Forelimb muscle (tissue), 1 donor: ENCODE measurements around the gene HIBADH. TPM values are rescaled to one million over a fixed set of nuclear protein-coding genes. Genes with fewer than 3 reads are reported as not detected.
"Not testable (repeated sequence)": the region's sequence is repeated elsewhere in the genome, so short reads cannot be mapped to it uniquely, and the experiment has no call there.

ENCODE experiments used
- DNase-seq: peaks from one replicate; pipeline ENCODE4 v3.0.0-alpha.2; 2013; ENCODE audit warnings: low read depth
- polyA plus RNA-seq: library from polyadenylated mRNA; unstranded; fragments of 120-200 nt; gene quantifications from one replicate; pipeline ENCODE4 v1.2.1, GENCODE V29; 2013; ENCODE audit not compliant: insufficient read length

Gene HIBADH
- polyA plus RNA-seq, 1 donor = 24.9 TPM

DNA sequence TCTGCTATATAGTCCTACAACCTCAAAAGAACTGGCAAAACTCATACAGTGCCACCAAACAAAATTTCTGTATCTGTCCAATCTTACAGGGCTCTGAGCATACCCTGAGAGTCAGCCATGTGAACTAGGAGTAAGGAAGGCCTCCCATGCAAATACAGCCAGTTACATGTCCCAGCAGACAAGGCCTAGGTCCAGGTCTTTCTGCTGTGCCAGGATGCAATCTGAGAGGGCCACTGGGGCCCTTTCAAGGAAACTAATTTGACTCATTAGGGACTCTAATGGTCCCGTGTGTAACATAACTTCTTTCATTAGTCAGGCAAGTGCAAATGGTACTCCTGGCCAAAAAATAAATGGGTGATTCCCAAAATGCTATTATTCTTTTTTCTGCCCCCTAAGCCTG lies 17.9 kb upstream of the HIBADH start:
- no peak for DNase-seq

DNA sequence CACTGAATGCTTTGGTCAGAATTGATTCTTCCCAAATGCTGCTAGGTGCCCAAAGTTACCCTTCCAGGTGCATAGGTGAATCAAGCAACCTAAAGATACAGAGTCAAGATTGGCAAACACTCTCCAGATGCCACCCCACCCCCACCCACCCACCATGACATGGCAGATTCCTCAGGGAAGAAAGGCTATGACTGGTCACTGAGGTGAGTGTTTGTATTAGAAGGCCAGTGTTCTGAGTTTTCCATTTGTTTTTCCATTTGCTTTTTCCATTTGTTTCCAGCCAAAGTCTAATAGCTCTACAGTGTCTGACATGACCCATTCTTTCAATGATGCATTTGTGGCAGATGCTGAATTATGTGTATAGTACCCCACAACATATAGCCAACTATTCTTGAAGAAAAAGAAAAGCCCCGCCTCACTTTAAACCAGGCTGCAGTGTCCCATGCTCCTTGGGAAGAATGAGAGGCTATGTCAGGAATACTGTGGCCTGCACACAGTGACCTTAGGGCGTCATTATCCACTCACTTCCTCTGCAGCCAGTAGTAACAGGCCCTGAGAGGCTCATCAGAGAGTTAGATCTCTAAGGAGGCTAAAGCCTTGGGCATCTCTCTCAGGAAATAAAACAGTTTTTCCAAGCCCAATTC lies 16.1 kb upstream of the HIBADH start:
- DNase-seq = no peak

DNA sequence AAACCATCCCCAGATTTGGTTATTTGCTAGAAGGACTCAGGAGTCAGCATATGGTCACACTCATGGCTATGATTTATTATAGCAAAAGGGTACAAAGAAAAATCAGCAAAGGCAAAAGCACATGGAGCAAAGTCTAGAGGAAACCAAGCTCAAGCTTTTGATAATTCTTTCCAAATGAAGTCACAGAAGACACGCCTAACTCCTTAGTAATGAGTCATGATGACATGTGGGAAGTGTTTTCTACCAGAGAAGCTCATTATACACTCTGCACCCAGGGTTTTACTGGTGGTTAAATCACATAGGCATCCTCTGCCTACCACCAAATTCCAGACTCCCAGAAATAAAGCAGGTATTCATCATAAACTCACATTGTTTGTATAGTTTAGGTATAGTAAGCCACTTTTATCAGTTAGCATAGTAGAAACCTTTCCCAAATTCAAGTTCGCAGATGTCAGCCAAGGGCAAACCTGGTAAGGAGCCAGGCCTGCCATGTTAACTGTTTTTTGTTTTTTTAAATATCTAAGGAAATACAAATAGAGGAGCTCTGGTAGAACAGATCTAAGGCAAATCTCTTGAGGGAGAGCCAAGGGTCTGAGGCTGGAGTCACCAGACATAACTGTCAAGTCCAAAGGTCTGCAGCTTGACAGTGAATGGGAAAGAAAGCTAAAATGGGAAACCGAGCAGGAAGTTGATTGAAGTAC lies 15.4 kb upstream of the HIBADH start:
- no peak for DNase-seq

DNA sequence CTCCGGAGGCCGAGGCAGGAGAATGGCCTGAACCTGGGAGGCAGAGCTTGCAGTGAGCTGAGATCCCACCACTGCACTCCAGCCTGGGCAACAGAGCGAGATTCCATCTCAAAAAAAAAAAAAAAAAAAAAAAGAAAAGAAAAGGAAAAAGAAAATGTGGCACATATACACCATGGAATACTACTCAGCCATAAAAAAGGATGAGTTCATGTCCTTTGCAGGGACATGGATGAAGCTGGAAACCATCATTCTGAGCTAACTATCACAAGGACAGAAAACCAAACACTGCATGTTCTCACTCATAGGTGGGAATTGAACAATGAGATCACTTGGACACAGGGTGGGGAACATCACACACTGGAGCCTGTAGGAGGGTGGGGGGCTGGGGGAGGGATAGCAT lies 11.4 kb upstream of the HIBADH start:
- not testable (repeated sequence) for DNase-seq

DNA sequence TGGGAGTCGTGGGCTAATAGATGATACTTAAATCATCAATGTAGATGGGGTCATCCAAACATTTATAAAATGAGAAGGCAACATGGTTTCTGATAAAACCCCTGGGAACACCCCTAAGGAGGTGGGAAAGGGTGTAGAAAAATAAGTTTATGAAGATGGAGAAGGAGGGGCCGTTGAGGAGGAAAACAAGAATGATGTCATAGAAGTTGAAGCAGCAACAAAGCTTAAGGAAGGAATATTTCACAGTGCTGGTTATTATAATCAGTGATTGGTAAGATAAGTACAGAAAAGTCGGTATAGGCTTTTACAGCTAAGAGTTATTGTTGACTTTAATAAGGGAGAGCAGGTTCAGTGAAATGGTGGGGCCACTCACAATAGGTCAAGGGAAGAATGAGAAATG lies 9.0 kb upstream of the HIBADH start:
- DNase-seq = no peak

DNA sequence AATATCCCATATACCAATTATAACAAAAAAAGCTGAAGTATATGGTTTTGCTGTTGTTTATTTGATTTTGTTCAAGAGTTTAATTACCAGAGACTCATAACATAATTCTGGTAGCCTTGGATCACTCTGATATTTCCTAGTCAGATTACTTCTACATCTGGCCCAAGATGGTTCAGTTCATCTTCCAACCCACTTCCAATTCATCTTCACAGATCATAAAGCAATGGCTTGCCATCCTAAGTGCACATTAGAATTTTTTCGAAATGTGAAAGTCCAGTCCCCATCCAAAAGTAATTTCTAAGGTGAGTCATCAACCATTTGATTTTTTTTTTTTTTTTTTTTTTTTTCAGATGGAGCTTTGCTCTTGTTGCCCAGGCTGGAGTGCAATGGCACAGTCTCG lies 8.0 kb upstream of the HIBADH start:
- no peak for DNase-seq

DNA sequence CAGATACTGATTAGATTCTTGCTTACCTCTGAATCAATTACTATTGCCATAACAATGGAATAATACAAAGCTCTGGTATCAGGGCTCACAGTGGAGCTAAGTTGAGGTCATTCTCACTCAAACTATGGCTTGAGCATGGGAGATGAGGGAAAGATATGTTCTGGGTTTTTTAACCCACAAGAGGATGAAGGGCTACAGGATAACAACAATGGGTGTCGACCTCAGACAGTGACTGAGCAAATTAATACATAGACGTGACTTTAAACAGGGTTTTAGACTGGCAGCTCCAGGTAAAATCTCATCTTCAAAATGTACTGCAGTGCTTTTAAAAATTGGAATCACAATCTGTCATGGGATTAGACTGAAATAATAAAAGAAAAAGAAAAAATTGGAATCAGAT lies 7.5 kb upstream of the HIBADH start:
- DNase-seq = no peak

DNA sequence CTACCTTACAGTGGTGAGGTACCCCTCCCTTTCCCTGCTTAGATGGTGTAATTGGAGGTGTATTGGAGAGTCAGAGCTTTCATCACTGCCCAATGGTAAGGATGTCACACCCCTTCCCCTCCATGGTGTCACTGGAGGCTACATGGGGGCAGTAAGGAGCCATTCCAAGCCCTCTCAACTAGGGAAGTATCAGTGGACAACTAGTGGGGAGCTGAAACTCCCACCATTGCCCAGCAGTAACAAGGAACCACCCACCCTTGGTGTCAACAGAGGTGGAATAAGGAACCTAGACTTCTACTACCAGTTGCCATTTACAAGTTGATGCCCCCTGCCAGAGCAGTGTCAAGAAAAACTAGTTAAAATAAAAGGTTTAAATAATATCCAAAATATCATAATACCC lies 2.8 kb upstream of the HIBADH start:
- no peak for DNase-seq

DNA sequence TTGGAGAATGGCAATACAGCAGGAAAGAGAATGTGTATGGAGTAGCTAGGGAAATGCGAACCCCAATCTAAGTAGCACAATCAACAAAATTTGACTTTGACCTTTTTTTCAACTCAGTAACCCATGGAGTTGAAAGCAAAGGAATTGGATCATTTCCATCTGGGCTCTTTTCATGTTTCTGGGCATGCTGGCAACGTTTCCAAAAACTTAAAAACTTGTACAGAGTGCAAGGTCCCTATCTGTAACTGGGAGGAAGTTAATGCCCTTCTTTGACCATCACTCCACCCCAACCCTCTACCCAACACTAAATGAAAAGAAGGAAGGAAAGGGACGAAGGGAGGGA lies 1.3 kb upstream of the HIBADH start:
- no peak for DNase-seq

DNA sequence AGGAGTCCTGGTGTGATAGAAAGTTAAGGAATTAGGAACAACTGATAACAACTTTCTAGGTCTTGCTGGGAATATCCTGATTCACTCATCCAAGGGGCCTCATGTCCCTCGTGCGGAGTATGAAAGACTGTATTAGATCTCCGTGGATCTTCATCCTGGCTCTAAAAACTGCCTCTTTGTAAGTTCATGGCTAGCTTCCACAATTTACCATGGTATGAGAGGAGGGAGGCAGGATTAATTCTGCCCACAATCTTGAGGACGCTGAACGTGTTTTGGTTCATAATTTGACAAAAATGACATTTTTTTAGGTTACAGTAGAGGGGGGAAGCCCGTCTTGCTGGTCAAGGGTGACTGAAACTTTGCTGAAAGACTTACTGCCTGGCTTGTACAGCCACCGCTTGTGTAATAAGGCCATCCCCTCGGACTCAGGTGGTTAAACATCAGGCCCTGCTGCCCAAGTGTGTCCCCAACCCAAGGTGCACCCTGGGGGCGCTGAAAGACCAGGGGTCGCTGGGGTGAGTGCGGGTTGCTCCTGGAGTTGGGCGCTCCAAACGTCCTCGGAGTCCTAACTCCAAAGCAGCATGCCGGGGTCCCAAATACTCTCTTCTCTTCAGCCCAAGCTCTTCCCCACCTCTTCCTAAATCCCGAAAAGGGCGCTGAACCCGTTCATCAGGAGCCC lies 733 bp downstream of the HIBADH start:
- DNase-seq = no peak

DNA sequence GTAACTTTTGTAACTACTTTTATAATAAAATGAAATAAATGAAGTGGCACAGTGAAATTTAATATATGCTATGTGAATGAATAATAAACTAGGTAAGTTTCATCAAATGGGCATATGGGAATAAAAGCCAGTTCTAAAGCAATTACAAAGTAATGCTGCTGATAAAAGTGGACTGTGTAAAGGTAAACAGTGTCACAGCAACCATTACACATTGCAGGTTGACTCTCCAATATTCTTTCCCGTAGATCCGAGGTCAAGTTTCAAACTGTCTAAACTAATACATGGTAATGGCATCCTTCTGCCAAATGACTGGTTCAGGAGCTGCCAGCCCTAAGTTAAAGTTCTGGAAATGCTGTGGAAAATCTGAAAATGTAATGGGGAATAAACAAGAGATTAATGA lies 6.0 kb downstream of the HIBADH start:
- no peak for DNase-seq

DNA sequence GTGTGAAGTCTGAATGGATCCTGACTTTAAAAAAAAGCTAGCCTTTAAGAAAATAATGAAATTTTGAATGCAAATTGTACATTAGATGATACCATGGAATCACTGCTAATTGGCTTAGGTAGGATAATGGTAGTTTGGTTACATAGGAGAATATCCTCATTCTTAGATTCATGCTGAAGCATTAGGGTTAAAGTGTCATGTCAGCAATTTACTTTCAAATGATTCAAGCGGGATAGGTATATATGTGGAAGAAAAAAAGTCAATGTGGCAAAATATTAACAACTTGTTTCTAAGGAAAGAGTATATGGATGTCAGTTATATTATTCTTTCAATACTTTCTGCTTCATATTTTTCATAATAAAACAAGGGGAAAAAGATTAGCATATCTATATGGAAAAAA lies 7.5 kb downstream of the HIBADH start:
- DNase-seq = no peak

DNA sequence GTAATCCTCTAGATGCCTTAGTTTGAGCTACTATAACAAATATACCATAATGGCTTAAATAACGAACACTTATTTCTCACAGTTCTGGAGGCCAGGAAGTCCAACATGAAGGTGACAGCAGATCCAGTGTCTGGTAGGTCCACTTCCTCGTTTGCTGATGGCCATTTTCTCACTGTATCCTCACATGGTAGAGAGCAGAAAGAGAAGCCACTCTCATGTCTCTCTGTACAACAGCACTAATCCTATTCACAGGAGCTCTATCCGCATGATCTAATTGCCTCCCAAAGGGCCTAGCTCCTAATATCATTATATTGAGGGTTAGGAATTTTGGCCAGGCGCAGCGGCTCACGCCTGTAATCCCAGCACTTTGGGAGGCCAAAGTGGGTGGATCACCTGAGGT lies 10.2 kb downstream of the HIBADH start:
- DNase-seq = no peak

DNA sequence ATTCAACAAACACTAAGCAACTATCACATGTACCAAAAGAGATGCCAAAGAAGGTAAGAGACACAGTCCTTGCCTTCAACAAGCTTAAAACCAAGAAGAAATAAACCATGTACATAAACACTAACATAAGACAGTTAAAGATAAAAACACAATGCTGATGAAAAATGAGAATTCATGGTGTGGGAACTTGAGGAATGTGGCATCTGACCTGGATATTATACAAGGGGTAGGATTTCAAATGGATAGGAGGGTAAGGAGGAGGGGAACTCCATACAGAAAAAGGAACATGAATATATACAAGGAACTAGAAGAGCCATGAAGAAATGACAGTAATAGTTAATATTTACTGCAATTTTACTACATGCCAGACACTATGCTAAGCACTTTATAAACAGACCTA lies 11.0 kb downstream of the HIBADH start:
- DNase-seq = no peak

DNA sequence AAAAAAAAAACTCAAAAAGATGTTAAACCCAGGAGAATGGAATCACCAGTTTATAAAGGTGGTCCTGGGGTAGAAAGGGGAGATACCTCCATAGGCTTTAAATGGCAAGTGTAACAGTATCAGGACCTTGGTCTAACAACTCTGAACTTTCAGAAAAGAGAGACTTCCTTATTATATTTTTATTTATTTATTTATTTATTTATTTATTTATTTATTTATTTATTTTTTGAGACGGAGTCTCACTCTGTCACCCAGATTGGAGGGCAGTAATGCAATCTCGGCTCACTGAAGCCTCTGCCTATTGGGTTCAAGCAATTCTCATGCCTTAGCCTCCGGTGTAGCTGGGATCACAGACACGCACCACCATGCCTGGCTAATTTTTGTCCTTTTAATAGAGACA lies 12.4 kb downstream of the HIBADH start:
- no peak for DNase-seq

DNA sequence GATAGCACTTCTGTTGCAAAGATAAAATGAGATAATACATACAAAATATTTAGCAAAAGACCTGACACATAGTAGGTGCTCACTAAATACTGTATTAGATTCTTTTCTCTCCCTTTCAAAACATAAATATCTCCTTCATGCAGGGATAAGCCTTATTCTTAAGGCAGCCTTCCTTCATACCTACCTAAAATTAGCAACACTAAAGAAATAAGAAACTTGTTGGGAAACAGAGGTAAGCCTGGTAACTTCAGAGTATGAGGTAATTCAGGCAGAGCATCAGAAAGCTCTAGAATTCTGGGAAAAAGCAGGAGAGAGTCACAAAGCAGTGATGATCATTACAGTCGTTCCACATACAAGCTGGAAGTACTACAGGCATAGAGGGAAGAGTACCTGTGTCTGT lies 15.2 kb downstream of the HIBADH start:
- no peak for DNase-seq

DNA sequence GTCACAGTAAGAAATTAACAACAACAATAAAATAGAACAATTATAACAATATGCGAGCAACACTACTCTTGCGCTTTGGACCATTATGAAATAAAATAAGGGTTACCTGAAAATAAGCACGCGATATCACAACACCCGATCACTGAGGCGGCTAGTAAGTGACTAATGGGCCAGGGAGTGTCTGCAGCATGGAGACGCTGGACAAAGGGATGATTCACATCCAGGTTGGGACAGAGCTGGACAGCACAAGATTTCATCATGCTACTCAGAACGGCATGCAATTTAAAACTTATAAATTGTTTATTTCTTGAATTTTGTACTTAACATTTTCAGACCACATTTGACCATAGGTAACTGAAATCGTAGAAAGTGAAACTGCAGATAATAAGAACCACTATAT lies 15.6 kb downstream of the HIBADH start:
- no peak for DNase-seq

DNA sequence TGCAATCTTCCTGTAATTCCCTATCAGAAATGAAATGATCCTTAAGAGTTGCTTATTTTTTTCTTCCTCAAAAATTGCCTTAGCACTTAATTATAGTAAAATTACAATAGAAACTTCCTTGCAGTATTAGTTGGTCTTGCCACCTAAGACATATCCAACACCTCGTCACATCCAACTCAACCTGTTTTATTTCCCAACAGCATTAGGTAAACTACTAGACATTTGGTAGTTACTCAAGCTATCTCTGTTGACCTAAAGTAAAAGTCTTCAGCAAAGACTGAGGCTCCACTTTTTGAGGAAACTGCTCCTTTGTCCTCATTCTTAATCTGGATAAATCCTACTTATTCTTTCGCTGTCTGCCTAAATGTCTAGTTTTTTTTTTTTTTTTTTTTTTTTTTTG lies 20.4 kb downstream of the HIBADH start:
- no peak for DNase-seq

DNA sequence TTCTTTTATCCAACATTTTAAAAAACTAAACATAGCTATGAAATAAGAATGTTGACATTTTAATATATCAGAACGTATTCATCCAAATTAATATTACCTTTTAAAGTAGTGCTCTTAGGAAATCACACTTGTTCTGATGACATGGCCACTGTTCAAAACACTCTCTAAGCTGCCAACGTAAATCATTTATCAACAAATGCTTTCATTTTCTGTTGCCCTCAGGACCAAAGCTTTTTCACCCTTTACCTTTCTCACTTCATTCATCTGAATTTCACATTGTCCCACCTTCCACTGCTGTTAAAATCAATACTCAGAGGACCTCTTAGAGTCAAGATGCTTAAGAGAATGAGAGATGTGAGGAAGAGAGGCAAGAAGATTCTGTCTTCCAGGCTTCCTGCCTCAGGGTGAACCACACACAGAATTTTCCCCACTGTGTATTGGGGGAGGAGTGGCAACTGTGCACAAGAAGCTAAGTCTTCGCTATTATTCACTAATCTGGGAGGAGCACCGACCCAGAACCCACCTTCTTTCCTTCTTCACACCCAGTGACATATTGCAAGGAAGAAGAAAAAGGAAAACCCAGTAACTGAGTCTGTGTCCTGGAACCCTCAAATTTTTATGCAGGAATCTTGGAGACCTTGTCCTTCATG lies 21.0 kb downstream of the HIBADH start:
- DNase-seq = no peak

DNA sequence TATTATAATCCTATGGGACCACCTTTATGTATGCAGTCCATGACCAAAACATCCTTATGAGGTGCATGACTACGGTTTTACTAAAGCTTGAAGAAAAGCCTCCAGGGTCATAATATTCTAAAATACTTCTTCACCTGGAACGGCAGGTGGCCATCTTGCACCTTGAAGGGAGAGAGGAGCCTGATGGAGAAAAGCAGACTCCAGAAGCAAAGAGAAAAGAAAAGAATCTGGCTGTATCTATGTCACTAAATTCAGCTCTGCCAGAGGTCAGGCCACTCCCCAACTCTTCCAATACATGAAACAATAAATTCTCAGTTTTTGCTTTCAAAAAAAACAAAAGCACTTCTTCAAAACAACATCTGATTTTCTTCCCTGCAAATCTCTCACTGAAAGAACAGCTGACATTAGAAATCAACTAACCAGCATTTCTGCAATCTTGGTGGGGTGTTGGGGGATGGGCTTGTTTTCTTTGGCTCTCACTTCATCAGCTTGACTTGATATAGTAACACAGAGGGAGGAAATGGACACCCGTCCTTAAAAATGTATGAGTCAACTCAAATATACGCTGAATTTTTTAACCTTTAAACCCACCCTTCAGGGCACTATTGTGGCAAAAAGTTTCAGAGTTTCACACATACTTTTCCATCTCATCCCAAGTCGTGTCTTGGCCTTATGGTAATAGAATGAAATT lies 21.7 kb downstream of the HIBADH start:
- DNase-seq = no peak

DNA sequence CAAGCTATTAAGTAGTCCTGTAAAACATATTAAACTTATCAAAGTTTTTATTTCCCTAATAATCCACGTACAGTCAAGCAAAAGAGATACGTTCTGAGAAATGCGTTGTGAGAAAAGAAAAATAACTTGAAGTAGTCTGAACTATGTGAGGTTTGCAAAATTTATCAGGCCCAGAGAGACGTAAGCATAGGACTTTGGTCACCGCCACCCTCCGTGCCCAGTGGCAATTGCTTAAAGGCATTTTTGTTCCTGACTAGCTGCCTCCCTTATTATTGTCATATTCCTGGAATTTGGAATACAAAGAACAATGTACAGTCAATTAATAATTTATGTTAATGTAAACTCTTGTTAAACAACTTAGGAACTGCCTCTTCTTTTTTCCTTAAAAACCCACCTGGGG lies 22.8 kb downstream of the HIBADH start:
- DNase-seq = no peak

DNA sequence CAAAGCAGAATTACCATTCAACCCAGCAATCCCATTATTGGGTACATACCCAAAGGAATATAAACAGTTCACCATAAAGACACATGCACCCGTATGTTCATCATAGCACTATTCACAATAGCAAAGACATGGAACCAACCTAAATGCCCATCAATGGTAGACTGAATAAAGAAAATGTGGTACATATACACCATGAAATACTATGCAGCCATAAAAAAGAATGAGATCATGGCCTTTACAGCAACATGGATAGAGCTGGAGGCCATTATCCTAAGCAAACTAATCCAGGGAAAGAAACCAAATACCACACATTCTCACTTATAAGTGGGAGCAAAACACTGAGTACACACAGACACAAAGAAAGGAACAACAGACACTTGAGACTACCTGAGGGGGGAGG lies 23.6 kb downstream of the HIBADH start:
- not testable (repeated sequence) for DNase-seq
